ENCODE data around the gene NAGLU. TPM values are rescaled to one million over a fixed set of nuclear protein-coding genes. Genes with fewer than 3 reads are reported as not detected.
A peak's percentile ranks its signal among the peaks of the same experiment; 100 is the strongest.

Gene NAGLU
- total and polyA plus RNA-seq, 2 of the 13 experiments (the other 11 are each of a cell fraction or from before 2014, with no cell fraction given): 28.2 to 40.1 TPM

GRCh38 chr17:42537156-42537805 is 1.2 kb downstream of the NAGLU start (continued):
- TF ChIP-seq, protein P1, sequence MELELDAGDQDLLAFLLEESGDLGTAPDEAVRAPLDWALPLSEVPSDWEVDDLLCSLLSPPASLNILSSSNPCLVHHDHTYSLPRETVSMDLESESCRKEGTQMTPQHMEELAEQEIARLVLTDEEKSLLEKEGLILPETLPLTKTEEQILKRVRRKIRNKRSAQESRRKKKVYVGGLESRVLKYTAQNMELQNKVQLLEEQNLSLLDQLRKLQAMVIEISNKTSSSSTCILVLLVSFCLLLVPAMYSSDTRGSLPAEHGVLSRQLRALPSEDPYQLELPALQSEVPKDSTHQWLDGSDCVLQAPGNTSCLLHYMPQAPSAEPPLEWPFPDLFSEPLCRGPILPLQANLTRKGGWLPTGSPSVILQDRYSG (CRISPR knock-in tag; IDR thresholded peaks at IDR 0.05): no peak
- TF ChIP-seq, protein P2, sequence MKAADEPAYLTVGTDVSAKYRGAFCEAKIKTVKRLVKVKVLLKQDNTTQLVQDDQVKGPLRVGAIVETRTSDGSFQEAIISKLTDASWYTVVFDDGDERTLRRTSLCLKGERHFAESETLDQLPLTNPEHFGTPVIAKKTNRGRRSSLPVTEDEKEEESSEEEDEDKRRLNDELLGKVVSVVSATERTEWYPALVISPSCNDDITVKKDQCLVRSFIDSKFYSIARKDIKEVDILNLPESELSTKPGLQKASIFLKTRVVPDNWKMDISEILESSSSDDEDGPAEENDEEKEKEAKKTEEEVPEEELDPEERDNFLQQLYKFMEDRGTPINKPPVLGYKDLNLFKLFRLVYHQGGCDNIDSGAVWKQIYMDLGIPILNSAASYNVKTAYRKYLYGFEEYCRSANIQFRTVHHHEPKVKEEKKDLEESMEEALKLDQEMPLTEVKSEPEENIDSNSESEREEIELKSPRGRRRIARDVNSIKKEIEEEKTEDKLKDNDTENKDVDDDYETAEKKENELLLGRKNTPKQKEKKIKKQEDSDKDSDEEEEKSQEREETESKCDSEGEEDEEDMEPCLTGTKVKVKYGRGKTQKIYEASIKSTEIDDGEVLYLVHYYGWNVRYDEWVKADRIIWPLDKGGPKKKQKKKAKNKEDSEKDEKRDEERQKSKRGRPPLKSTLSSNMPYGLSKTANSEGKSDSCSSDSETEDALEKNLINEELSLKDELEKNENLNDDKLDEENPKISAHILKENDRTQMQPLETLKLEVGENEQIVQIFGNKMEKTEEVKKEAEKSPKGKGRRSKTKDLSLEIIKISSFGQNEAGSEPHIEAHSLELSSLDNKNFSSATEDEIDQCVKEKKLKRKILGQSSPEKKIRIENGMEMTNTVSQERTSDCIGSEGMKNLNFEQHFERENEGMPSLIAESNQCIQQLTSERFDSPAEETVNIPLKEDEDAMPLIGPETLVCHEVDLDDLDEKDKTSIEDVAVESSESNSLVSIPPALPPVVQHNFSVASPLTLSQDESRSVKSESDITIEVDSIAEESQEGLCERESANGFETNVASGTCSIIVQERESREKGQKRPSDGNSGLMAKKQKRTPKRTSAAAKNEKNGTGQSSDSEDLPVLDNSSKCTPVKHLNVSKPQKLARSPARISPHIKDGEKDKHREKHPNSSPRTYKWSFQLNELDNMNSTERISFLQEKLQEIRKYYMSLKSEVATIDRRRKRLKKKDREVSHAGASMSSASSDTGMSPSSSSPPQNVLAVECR (CRISPR knock-in tag; IDR thresholded peaks at IDR 0.05; ENCODE audit: borderline replicate concordance): no peak
- TF ChIP-seq RXRB (CRISPR knock-in tag; IDR thresholded peaks at IDR 0.05; ENCODE audit: borderline replicate concordance) (no peak), ZBTB42 (CRISPR knock-in tag; IDR thresholded peaks at IDR 0.05) (no peak), MED13 (CRISPR knock-in tag; IDR thresholded peaks at IDR 0.05) (no peak), ZNF224 (CRISPR knock-in tag; IDR thresholded peaks at IDR 0.05) (no peak; the same call in 1 of the 2 replicates), ZNF891 (CRISPR knock-in tag; IDR thresholded peaks at IDR 0.05) (no peak), ZNF768 (CRISPR knock-in tag; IDR thresholded peaks at IDR 0.05) (no peak), HNF4A (CRISPR knock-in tag; IDR thresholded peaks at IDR 0.05) (no peak)
- TF ChIP-seq, protein P3, sequence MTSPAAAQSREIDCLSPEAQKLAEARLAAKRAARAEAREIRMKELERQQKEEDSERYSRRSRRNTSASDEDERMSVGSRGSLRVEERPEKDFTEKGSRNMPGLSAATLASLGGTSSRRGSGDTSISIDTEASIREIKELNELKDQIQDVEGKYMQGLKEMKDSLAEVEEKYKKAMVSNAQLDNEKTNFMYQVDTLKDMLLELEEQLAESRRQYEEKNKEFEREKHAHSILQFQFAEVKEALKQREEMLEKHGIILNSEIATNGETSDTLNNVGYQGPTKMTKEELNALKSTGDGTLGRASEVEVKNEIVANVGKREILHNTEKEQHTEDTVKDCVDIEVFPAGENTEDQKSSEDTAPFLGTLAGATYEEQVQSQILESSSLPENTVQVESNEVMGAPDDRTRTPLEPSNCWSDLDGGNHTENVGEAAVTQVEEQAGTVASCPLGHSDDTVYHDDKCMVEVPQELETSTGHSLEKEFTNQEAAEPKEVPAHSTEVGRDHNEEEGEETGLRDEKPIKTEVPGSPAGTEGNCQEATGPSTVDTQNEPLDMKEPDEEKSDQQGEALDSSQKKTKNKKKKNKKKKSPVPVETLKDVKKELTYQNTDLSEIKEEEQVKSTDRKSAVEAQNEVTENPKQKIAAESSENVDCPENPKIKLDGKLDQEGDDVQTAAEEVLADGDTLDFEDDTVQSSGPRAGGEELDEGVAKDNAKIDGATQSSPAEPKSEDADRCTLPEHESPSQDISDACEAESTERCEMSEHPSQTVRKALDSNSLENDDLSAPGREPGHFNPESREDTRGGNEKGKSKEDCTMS (CRISPR knock-in tag; conservative IDR thresholded peaks at IDR 0.05): no peak
- TF ChIP-seq, protein P4, sequence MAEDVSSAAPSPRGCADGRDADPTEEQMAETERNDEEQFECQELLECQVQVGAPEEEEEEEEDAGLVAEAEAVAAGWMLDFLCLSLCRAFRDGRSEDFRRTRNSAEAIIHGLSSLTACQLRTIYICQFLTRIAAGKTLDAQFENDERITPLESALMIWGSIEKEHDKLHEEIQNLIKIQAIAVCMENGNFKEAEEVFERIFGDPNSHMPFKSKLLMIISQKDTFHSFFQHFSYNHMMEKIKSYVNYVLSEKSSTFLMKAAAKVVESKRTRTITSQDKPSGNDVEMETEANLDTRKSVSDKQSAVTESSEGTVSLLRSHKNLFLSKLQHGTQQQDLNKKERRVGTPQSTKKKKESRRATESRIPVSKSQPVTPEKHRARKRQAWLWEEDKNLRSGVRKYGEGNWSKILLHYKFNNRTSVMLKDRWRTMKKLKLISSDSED (CRISPR knock-in tag; IDR thresholded peaks at IDR 0.05): no peak
- TF ChIP-seq, protein P5, sequence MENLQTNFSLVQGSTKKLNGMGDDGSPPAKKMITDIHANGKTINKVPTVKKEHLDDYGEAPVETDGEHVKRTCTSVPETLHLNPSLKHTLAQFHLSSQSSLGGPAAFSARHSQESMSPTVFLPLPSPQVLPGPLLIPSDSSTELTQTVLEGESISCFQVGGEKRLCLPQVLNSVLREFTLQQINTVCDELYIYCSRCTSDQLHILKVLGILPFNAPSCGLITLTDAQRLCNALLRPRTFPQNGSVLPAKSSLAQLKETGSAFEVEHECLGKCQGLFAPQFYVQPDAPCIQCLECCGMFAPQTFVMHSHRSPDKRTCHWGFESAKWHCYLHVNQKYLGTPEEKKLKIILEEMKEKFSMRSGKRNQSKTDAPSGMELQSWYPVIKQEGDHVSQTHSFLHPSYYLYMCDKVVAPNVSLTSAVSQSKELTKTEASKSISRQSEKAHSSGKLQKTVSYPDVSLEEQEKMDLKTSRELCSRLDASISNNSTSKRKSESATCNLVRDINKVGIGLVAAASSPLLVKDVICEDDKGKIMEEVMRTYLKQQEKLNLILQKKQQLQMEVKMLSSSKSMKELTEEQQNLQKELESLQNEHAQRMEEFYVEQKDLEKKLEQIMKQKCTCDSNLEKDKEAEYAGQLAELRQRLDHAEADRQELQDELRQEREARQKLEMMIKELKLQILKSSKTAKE (CRISPR knock-in tag; IDR thresholded peaks at IDR 0.05; ENCODE audit: borderline replicate concordance): no peak
- TF ChIP-seq, protein P6, sequence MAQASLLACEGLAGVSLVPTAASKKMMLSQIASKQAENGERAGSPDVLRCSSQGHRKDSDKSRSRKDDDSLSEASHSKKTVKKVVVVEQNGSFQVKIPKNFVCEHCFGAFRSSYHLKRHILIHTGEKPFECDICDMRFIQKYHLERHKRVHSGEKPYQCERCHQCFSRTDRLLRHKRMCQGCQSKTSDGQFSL (CRISPR knock-in tag; IDR thresholded peaks at IDR 0.05): 0 out of 2 replicates have a peak, but pooled peaks have one; percentile 3

All from HepG2 (cell line).